ENCODE data around the gene AMPD1. TPM values are rescaled to one million over a fixed set of nuclear protein-coding genes. Genes with fewer than 3 reads are reported as not detected.

The AMPD1 gene
- total and polyA plus RNA-seq, 10 of the 15 experiments (the other 5 are each of a cell fraction or from before 2014, with no cell fraction given), result 0.12 to 0.30 (median 0.14) TPM; not detected in 7

DNA sequence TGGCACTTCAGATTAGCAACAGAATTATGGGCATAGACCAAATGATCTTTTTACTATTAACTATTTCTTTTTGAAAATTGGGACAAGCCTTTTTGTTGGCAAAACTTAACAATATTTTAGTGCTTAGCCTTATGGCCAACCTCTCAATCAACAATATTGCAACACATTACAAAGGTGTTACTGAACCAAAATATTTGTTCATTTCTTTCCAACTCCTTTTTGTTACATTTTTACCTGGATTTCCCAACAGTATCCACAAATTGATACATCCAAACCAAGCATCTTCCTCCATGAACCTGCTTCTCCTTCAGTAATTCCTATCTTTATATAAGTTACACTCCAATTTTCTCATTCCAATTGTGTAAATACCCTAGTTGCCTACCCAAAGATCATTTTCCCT is 1.5 kb upstream of the AMPD1 start:
- H2AFZ ChIP-seq (ENCODE audit: control insufficient read depth, low read depth, low read length), result no peak overlapping the region
- H4K20me1 ChIP-seq (ENCODE audit: control insufficient read depth, insufficient read depth), result no peaks in the 10 kb centered on the region
- TF ChIP-seq MTA3 (IDR thresholded peaks at IDR 0.05; ENCODE audit: borderline replicate concordance, low read length) (no peak), FOXM1 (IDR thresholded peaks at IDR 0.05; ENCODE audit: low read depth, low read length) (no peak), CBX5 (IDR thresholded peaks at IDR 0.05; ENCODE audit: low read depth) (no peak), YBX1 (IDR thresholded peaks at IDR 0.05) (no peak)
- TF ChIP-seq, protein P1, sequence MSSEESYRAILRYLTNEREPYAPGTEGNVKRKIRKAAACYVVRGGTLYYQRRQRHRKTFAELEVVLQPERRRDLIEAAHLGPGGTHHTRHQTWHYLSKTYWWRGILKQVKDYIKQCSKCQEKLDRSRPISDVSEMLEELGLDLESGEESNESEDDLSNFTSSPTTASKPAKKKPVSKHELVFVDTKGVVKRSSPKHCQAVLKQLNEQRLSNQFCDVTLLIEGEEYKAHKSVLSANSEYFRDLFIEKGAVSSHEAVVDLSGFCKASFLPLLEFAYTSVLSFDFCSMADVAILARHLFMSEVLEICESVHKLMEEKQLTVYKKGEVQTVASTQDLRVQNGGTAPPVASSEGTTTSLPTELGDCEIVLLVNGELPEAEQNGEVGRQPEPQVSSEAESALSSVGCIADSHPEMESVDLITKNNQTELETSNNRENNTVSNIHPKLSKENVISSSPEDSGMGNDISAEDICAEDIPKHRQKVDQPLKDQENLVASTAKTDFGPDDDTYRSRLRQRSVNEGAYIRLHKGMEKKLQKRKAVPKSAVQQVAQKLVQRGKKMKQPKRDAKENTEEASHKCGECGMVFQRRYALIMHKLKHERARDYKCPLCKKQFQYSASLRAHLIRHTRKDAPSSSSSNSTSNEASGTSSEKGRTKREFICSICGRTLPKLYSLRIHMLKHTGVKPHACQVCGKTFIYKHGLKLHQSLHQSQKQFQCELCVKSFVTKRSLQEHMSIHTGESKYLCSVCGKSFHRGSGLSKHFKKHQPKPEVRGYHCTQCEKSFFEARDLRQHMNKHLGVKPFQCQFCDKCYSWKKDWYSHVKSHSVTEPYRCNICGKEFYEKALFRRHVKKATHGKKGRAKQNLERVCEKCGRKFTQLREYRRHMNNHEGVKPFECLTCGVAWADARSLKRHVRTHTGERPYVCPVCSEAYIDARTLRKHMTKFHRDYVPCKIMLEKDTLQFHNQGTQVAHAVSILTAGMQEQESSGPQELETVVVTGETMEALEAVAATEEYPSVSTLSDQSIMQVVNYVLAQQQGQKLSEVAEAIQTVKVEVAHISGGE (CRISPR knock-in tag; IDR thresholded peaks at IDR 0.05), result no peak
- H3K79me2 ChIP-seq (ENCODE audit: control insufficient read depth, insufficient read depth, low read length), result no peaks in the 10 kb centered on the region
- no TSS peak for BruUV-seq (replicated peaks)
- no peak overlapping the region for H3K4me3 ChIP-seq
- no peak overlapping the region for H3K4me2 ChIP-seq (ENCODE audit: control insufficient read depth, insufficient read depth)
- no peak overlapping the region for H3K27ac ChIP-seq (ENCODE audit: control insufficient read depth, insufficient read depth)
- POLR2A ChIA-PET, result no interaction called here
- H3K4me1 ChIP-seq (ENCODE audit: control insufficient read depth, insufficient read depth, low read length), result no peaks in the 10 kb centered on the region; the same call in 1 of the 2 replicates
- H3K9me3 ChIP-seq (replicated peaks; ENCODE audit: control insufficient read depth, insufficient read depth, low read length), result no peaks in the 10 kb centered on the region
- ATAC-seq, result no peak
- SMC1A ChIA-PET (ENCODE audit: uncharacterized antibody, unreplicated experiment), result no interaction called here
- in situ Hi-C loops (cut with MboI) (no loop called here), intact Hi-C loops (cut with micrococcal nuclease; ENCODE audit: unreplicated experiment) (no loop called here)
- RAD21 ChIA-PET (ENCODE audit: unreplicated experiment), result no interaction called here
- no peak for DNase-seq (ENCODE audit: low read depth, low spot score)
- FAIRE-seq, result no peak
- no peak overlapping the region for H3K9ac ChIP-seq (ENCODE audit: control insufficient read depth, insufficient read depth, low read length)
- H3K36me3 ChIP-seq (ENCODE audit: control insufficient read depth in 2 of 2, insufficient read depth in 2 of 2, low read length in 1 of 2), result no peaks in the 10 kb centered on the region
- CTCF ChIA-PET, result no interaction called here
- H3K27me3 ChIP-seq (replicated peaks in 1 of 2; ENCODE audit: control insufficient read depth in 2 of 2, insufficient read depth in 2 of 2, low read length in 1 of 2), result no peaks in the 10 kb centered on the region

All from GM12878 (cell line).